Measurements from ENCODE around the gene HS3ST5. TPM values are rescaled to one million over a fixed set of nuclear protein-coding genes. Genes with fewer than 3 reads are reported as not detected.
"Not testable (repeated sequence)": the region's sequence is repeated elsewhere in the genome, so short reads cannot be mapped to it uniquely, and the experiment has no call there.

Gene HS3ST5
- total and polyA plus RNA-seq, 2 donors, result 1.1 to 3.7 TPM

DNA sequence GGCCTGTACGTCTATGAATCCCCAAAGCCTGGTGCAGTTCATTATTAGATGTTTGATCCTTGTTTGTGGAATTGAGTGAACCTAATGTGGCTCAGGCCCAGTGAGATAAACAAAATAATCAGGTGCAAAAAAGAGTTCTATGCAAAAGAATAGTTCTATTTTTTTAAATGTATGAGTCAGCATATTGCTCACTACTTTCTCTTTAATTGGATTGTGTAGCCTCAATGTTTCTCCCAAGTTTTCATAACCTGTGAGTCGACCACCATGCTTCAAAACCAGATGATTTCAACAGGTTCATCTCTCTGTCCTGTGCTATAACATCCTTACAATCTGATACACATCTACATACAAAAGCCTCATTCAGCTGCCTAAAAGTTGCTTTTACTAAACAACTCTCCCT lies 255.3 kb downstream of the HS3ST5 start:
- no peak for DNase-seq (ENCODE audit: extremely low spot score)
- H3K36me3 ChIP-seq (ENCODE audit: insufficient read depth), result no peaks in the 10 kb centered on the region
- no peak overlapping the region for H3K27ac ChIP-seq (ENCODE audit: low read depth)
- H3K4me3 ChIP-seq (ENCODE audit: low read depth, low read length), result no peak overlapping the region
- H3K4me1 ChIP-seq (ENCODE audit: insufficient read depth), result no peaks in the 10 kb centered on the region
- 83% methylated on average over 2 of the region's 2 CpGs for WGBS

DNA sequence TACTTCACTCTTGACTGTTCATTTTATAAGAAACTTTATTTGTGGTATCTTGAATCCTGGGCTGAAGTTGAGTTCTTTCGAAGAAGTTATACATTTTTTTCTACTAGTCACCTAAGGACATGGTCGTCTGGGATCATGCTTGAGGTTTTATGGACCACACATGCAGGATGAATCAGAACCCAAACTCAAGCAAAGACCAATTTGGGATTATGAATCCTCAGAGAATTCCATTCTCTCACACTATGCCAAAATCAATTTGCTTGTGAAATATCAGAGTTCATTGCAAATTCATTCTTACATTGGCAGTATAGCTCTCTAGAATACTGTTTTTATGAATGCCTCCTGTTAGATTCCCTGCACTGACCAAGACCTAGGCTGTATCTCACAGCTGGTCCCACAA lies 257.6 kb downstream of the HS3ST5 start:
- 69% methylated on average over 2 of the region's 2 CpGs for WGBS
- Histone ChIP-seq H3K27ac (ENCODE audit: low read depth) (no peak overlapping the region), H3K4me1 (ENCODE audit: insufficient read depth) (no peaks in the 10 kb centered on the region), H3K36me3 (ENCODE audit: insufficient read depth) (no peaks in the 10 kb centered on the region), H3K4me3 (ENCODE audit: low read depth, low read length) (no peak overlapping the region)
- DNase-seq (ENCODE audit: extremely low spot score), result no peak

- H3K4me3 ChIP-seq (ENCODE audit: low read depth, low read length), result no peak overlapping the region
- 88% methylated on average over 16 of the region's 16 CpGs for WGBS
- no peak for DNase-seq (ENCODE audit: extremely low spot score)
- H3K4me1 ChIP-seq (ENCODE audit: insufficient read depth), result no peaks in the 10 kb centered on the region
- no peak overlapping the region for H3K27ac ChIP-seq (ENCODE audit: low read depth)
- no peaks in the 10 kb centered on the region for H3K36me3 ChIP-seq (ENCODE audit: insufficient read depth)
Observed at GRCh38 chr6:114084327-114084890, 258.4 kb downstream of the HS3ST5 start.

- Histone ChIP-seq H3K27ac (ENCODE audit: low read depth) (no peak overlapping the region), H3K4me3 (ENCODE audit: low read depth, low read length) (no peak overlapping the region), H3K4me1 (ENCODE audit: insufficient read depth) (no peaks in the 10 kb centered on the region), H3K36me3 (ENCODE audit: insufficient read depth) (no peaks in the 10 kb centered on the region)
- DNase-seq (ENCODE audit: extremely low spot score), result no peak
- 55% methylated on average over 3 of the region's 3 CpGs for WGBS
Observed at GRCh38 chr6:114083251-114083650, 259.6 kb downstream of the HS3ST5 start.

DNA sequence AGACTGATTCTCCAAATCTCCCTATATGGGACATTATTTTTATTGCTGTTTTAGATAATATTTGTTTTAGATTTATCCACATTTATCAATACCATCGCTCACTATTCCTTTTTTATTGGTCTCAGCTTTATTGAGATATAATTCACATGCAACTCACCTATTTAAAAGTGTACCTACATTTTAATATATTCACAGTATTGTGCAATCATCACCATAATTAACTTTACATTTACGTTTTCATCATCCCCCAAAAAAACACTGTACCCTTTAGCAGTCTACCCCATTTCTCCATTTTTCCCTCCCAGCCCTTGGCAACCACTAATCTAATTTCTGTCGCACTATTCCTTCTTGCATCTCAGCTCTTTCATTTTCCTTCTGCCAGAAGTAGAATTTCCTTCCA lies 261.1 kb downstream of the HS3ST5 start:
- WGBS, result 77% methylated on average over 3 of the region's 3 CpGs
- H3K27ac ChIP-seq (ENCODE audit: low read depth), result no peak overlapping the region
- H3K4me1 ChIP-seq (ENCODE audit: insufficient read depth), result no peaks in the 10 kb centered on the region
- H3K4me3 ChIP-seq (ENCODE audit: low read depth, low read length), result no peak overlapping the region
- no peaks in the 10 kb centered on the region for H3K36me3 ChIP-seq (ENCODE audit: insufficient read depth)
- DNase-seq (ENCODE audit: extremely low spot score), result no peak

GRCh38 chr6:114080891-114081510 lies 261.8 kb downstream of the HS3ST5 start:
- 87% methylated on average over 3 of the region's 3 CpGs for WGBS
- Histone ChIP-seq H3K4me1 (ENCODE audit: insufficient read depth) (no peaks in the 10 kb centered on the region), H3K27ac (ENCODE audit: low read depth) (no peak overlapping the region), H3K4me3 (ENCODE audit: low read depth, low read length) (no peak overlapping the region), H3K36me3 (ENCODE audit: insufficient read depth) (no peaks in the 10 kb centered on the region)
- no peak for DNase-seq (ENCODE audit: extremely low spot score)

GRCh38 chr6:114080410-114080809 lies 262.4 kb downstream of the HS3ST5 start:
- not testable (repeated sequence) for H3K4me3 ChIP-seq (ENCODE audit: low read depth, low read length); H3K4me1 ChIP-seq (ENCODE audit: insufficient read depth); H3K27ac ChIP-seq (ENCODE audit: low read depth); DNase-seq (ENCODE audit: extremely low spot score); H3K36me3 ChIP-seq (ENCODE audit: insufficient read depth)
- WGBS, result 96% methylated on average over 1 of the region's 1 CpG

- Histone ChIP-seq H3K27ac (ENCODE audit: low read depth) (no peak overlapping the region), H3K4me3 (ENCODE audit: low read depth, low read length) (no peak overlapping the region), H3K36me3 (ENCODE audit: insufficient read depth) (no peaks in the 10 kb centered on the region), H3K4me1 (ENCODE audit: insufficient read depth) (no peaks in the 10 kb centered on the region)
- WGBS, result 85% methylated on average over 3 of the region's 3 CpGs
- no peak for DNase-seq (ENCODE audit: extremely low spot score)
Observed at GRCh38 chr6:114075777-114076176, 267.0 kb downstream of the HS3ST5 start.

DNA sequence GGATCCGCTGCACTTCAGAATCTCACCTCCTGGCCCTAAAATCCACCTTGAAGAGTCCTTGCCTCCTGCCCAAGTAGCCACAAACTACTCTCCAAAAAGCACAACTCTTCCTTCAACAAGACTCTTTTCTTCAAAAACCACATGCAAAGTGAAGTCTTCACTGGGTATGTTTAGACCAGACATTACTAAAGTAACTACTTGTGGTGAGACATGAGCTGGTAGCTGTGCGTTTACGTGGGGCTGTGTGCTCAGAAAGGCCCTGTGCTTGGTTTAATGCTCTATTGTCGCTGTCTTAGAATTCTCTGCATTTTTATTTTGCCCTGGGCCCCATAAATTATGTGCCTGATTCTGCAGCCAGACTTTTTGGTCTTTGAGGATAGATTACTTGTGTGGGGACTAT lies 267.5 kb downstream of the HS3ST5 start:
- WGBS, result 91% methylated on average over 4 of the region's 4 CpGs
- no peak overlapping the region for H3K27ac ChIP-seq (ENCODE audit: low read depth)
- DNase-seq (ENCODE audit: extremely low spot score), result no peak

DNA sequence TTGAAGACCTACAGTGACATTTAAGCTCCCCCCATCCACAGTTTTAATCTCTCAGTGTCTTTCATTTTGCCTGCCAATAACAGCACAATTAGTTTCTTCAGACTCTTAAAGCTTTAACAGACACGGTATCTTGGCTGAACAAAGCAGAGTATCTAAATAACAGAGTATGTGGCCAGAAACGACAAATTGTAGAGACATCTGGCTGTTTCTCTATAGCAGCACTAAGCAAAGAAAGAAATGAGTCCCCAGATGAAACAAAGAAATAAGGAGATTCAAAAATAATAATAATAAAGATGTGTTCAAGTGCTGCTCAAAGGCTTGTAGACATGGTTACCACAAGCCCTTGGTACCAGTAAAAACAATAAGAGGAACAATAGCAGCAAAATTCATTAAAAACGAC lies 274.1 kb downstream of the HS3ST5 start:
- DNase-seq (ENCODE audit: extremely low spot score), result no peak
- WGBS, result 54% methylated on average over 3 of the region's 3 CpGs
- Histone ChIP-seq H3K4me3 (ENCODE audit: low read depth, low read length) (no peak overlapping the region), H3K4me1 (ENCODE audit: insufficient read depth) (no peaks in the 10 kb centered on the region), H3K36me3 (ENCODE audit: insufficient read depth) (no peaks in the 10 kb centered on the region), H3K27ac (ENCODE audit: low read depth) (no peak overlapping the region)

More for the DNA sequence above, 267.5 kb downstream of the HS3ST5 start:
- no peaks in the 10 kb centered on the region for H3K4me1 ChIP-seq (ENCODE audit: insufficient read depth)
- H3K36me3 ChIP-seq (ENCODE audit: insufficient read depth), result no peaks in the 10 kb centered on the region
- H3K4me3 ChIP-seq (ENCODE audit: low read depth, low read length), result no peak overlapping the region

DNA sequence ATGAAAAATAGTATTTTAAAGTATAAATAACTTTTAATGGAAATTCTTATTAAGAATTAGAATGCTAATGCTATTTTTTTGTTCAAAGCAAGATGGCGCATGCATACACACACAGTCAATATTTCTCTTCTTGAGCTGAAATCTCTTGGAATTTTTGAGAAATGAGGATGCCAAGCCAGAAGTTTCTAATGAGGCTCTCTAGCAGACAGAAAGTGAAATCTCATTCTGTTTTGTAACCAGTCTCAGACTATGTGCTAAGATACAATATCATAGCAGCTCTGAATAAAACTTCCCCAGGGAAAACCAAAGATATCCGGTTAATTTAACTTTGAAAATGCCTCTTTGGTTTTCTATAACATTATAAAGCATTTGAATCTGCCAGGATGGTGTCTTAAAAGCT lies 274.7 kb downstream of the HS3ST5 start:
- WGBS, result 86% methylated on average over 2 of the region's 2 CpGs
- H3K36me3 ChIP-seq (ENCODE audit: insufficient read depth), result no peaks in the 10 kb centered on the region
- H3K27ac ChIP-seq (ENCODE audit: low read depth), result no peak overlapping the region
- H3K4me1 ChIP-seq (ENCODE audit: insufficient read depth), result no peaks in the 10 kb centered on the region
- DNase-seq (ENCODE audit: extremely low spot score), result no peak
- no peak overlapping the region for H3K4me3 ChIP-seq (ENCODE audit: low read depth, low read length)

DNA sequence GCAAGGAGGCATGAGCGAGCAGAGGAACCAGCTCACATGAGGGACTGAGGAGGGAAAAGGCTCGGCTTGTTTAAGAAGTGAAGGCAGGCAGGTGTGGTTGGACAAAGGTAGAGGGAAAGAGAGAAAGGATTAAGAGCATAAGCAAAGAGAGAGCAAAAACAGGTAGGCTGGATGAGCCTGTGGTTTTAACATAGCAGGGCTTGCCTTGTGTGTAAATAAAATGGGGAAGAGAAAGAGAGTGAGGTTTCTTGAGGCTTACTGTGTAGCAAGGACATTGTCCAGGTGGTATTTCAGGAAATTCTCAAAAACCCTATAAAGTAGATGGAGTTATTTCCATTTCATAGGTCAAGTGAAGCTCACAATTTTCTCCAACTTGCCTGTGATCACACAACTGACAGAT lies 278.0 kb downstream of the HS3ST5 start:
- no peaks in the 10 kb centered on the region for H3K36me3 ChIP-seq (ENCODE audit: insufficient read depth)
- no peak for DNase-seq (ENCODE audit: extremely low spot score)
- 93% methylated on average over 2 of the region's 2 CpGs for WGBS

GRCh38 chr6:114063956-114064355 lies 278.9 kb downstream of the HS3ST5 start:
- Histone ChIP-seq H3K36me3 (ENCODE audit: insufficient read depth) (no peaks in the 10 kb centered on the region), H3K27ac (ENCODE audit: low read depth) (no peak overlapping the region), H3K4me1 (ENCODE audit: insufficient read depth) (no peaks in the 10 kb centered on the region), H3K4me3 (ENCODE audit: low read depth, low read length) (no peak overlapping the region)
- 86% methylated on average over 1 of the region's 1 CpG for WGBS
- no peak for DNase-seq (ENCODE audit: extremely low spot score)

More for the DNA sequence above, 278.0 kb downstream of the HS3ST5 start:
- Histone ChIP-seq H3K4me1 (ENCODE audit: insufficient read depth) (no peaks in the 10 kb centered on the region), H3K4me3 (ENCODE audit: low read depth, low read length) (no peak overlapping the region), H3K27ac (ENCODE audit: low read depth) (no peak overlapping the region)

GRCh38 chr6:114062199-114062598 lies 280.6 kb downstream of the HS3ST5 start:
- Histone ChIP-seq H3K4me1 (ENCODE audit: insufficient read depth) (no peaks in the 10 kb centered on the region), H3K36me3 (ENCODE audit: insufficient read depth) (no peaks in the 10 kb centered on the region), H3K27ac (ENCODE audit: low read depth) (no peak overlapping the region), H3K4me3 (ENCODE audit: low read depth, low read length) (no peak overlapping the region)
- no peak for DNase-seq (ENCODE audit: extremely low spot score)
- WGBS, result 59% methylated on average over 5 of the region's 5 CpGs

Measured in urinary bladder (tissue), 4 donors.